ENCODE results near the gene CES2.
"Not testable (repeated sequence)": the region's sequence is repeated elsewhere in the genome, so short reads cannot be mapped to it uniquely, and the experiment has no call there.

Gene CES2

GRCh38 chr16:66983033-66983432 is 47.7 kb downstream of the CES2 start:
- no peak for DNase-seq (ENCODE audit: low read depth in 2 of 2)

- DNase-seq (ENCODE audit: low read depth in 2 of 2) = no peak
These were observed 49.6 kb downstream of the CES2 start for GRCh38 chr16:66984892-66985311.

- no peak for DNase-seq (ENCODE audit: low read depth in 2 of 2)
These were observed 51.2 kb downstream of the CES2 start for GRCh38 chr16:66986559-66986958.

- no peak for DNase-seq (ENCODE audit: low read depth in 2 of 2)
These were observed 53.0 kb downstream of the CES2 start, which contains the start of gene CES4A for GRCh38 chr16:66988197-66988788. Gene CES4A, plus strand, starts transcription at chr16:66988589. Its CDS starts 184 bp downstream, at chr16:66988773.

GRCh38 chr16:66991545-66992077 is 56.3 kb downstream of the CES2 start:
- no peak for DNase-seq (ENCODE audit: low read depth in 2 of 2)

GRCh38 chr16:66993558-66993957 is 58.2 kb downstream of the CES2 start:
- not testable (repeated sequence) for DNase-seq (ENCODE audit: low read depth in 2 of 2)
